GM12878 (cell line): ENCODE results near the gene PRKAG2. TPM values are rescaled to one million over a fixed set of nuclear protein-coding genes. Genes with fewer than 3 reads are reported as not detected.
"Not testable (repeated sequence)": the region's sequence is repeated elsewhere in the genome, so short reads cannot be mapped to it uniquely, and the experiment has no call there.

Source experiments
- ATAC-seq: fragments of 200-7000 bp; cut with Tn5 transposase; 3 replicates; pipeline ENCODE4 v1.9.1; 2020; ENCODE audit warnings: mild to moderate bottlenecking, moderate library complexity
- BruUV-seq: library from RNA; stranded (reverse); fragments of 400-500 nt; replicated peaks from 2 replicates; lab custom pipeline; 2021; lab: Mats Ljungman, UMichigan
- CTCF ChIA-PET: fragments of 300-600 bp; sonication (Branson Sonifier 250); formaldehyde crosslinking; extraction: SDS; loops from one replicate; lab custom pipeline; 2021; ENCODE audit warnings: inconsistent platforms; lab: Yijun Ruan, JAX
- POLR2A ChIA-PET: fragments of 350-600 bp; formaldehyde crosslinking; extraction: SDS; loops from one replicate; lab custom pipeline; 2021; ENCODE audit warnings: inconsistent platforms; lab: Charles Lee
- RAD21 ChIA-PET: fragments of 300-600 bp; sonication (Branson Sonifier 250); formaldehyde crosslinking; loops from one replicate; lab custom pipeline; 2023; ENCODE audit warnings: antibody characterized with exemption; ENCODE audit not compliant: unreplicated experiment; lab: Charles Lee
- SMC1A ChIA-PET: fragments of 300-600 bp; sonication (Branson Sonifier 250); formaldehyde crosslinking; loops from one replicate; lab custom pipeline; 2023; ENCODE audit not compliant: unreplicated experiment, uncharacterized antibody; lab: Charles Lee
- DNase-seq: peaks from one replicate; pipeline ENCODE4 v3.0.0-alpha.2; 2011; ENCODE audit warnings: low read depth, low spot score
- FAIRE-seq: peaks from 3 replicates; lab custom pipeline; 2011; peaks lifted over from hg19 to GRCh38; lab: Jason Lieb, UNC
- H2AFZ ChIP-seq: 2 replicates; pipeline ENCODE4 v1.6.0; 2011; ENCODE audit warnings: low read depth, low read length, control low read depth; ENCODE audit not compliant: control insufficient read depth
- H3K27ac ChIP-seq: 2 replicates; pipeline ENCODE4 v1.5.1; 2011; ENCODE audit warnings: control low read depth; ENCODE audit not compliant: control insufficient read depth, insufficient read depth
- H3K27me3 ChIP-seq, 2 experiments: replicated peaks in 1 of 2; 2 replicates each; pipeline versions ENCODE4 v1.6.0 to v1.6.1; 2011; ENCODE audit warnings: low read length in 1 of 2; ENCODE audit not compliant: control insufficient read depth in 2 of 2, insufficient read depth in 2 of 2
- H3K36me3 ChIP-seq, 2 experiments: 2 replicates each; pipeline ENCODE4 v1.5.1; 2011; ENCODE audit warnings: low read length in 1 of 2; ENCODE audit not compliant: control insufficient read depth in 2 of 2, insufficient read depth in 2 of 2
- H3K4me1 ChIP-seq: 2 replicates; pipeline ENCODE4 v1.6.1; 2011; ENCODE audit warnings: mild to moderate bottlenecking, low read length, moderate library complexity, mixed read lengths; ENCODE audit not compliant: control insufficient read depth, insufficient read depth
- H3K4me2 ChIP-seq: 2 replicates; pipeline ENCODE4 v1.6.0; 2011; ENCODE audit warnings: control low read depth; ENCODE audit not compliant: control insufficient read depth, insufficient read depth
- H3K4me3 ChIP-seq: fragments of 200-600 bp; sonication (generic); 2 replicates; pipeline ENCODE4 v1.5.1; 2016
- H3K79me2 ChIP-seq: 2 replicates; pipeline ENCODE4 v1.6.0; 2011; ENCODE audit warnings: low read length; ENCODE audit not compliant: control insufficient read depth, insufficient read depth
- H3K9ac ChIP-seq: 2 replicates; pipeline ENCODE4 v1.8.0; 2011; ENCODE audit warnings: low read length, control low read depth, mixed read lengths; ENCODE audit not compliant: control insufficient read depth, insufficient read depth
- H3K9me3 ChIP-seq: replicated peaks from 3 replicates; pipeline ENCODE4 v1.5.1; 2011; ENCODE audit warnings: mild to moderate bottlenecking, low read length; ENCODE audit not compliant: control insufficient read depth, insufficient read depth
- H4K20me1 ChIP-seq: 2 replicates; pipeline ENCODE4 v1.6.0; 2011; ENCODE audit not compliant: control insufficient read depth, insufficient read depth
- CHD1 ChIP-seq: IDR thresholded peaks from 2 replicates; pipeline ENCODE4 v1.6.1; 2012; ENCODE audit warnings: low read depth, low read length, improper control_type of control experiment
- SKIL ChIP-seq: fragments of 450-650 bp; IDR thresholded peaks from 2 replicates; pipeline ENCODE4 v1.6.1; 2017; ENCODE audit warnings: mild to moderate bottlenecking, low read depth, inconsistent platforms; ENCODE audit not compliant: poor library complexity, severe bottlenecking
- USF1 ChIP-seq: IDR thresholded peaks from 2 replicates; pipeline ENCODE4 v1.6.1; 2011; ENCODE audit warnings: borderline replicate concordance, low read depth, mild to moderate bottlenecking, moderate library complexity, mixed read lengths, low read length; ENCODE audit not compliant: insufficient read depth; ENCODE audit errors: extremely low read length
- WGBS: methylation state at CpG from one replicate; pipeline ENCODE4 v1.1.6; 2016; ENCODE audit warnings: low lambda C conversion rate; ENCODE audit not compliant: insufficient replicate concordance, insufficient coverage; ENCODE audit errors: missing lambda C conversion rate; 5-methylcytosine and 5-hydroxymethylcytosine counted together
- in situ Hi-C: fragments of 300-500 bp; cut with MboI; formaldehyde crosslinking; loops from 9 replicates; pipeline ENCODE4 v1.14.3; 2018; ENCODE audit warnings: mixed read lengths
- intact Hi-C: fragments of 100-400 bp; cut with micrococcal nuclease; formaldehyde crosslinking; loops from one replicate; pipeline ENCODE4 v1.14.2; 2022; ENCODE audit not compliant: unreplicated experiment
- polyA plus RNA-seq, 11 experiments: library from polyadenylated mRNA; depleted of rRNA in 4 of 11; unstranded in 6 of 11; stranded (reverse) in 5 of 11; fragments of >200 nt; fragmentation: Nextera tagmentation in 4 of 11; fragmentation: Illumina TruSeq in 1 of 11; extraction: Ambion mirVana in 4 of 11; extraction: Trizol in 1 of 11; gene quantifications; 1 replicate in 1 of 11; 2 replicates in 10 of 11; pipeline versions ENCODE4 v1.2.1 to v1.2.3, GENCODE V29; 2011 to 2016; ENCODE audit warnings: inconsistent platforms in 2 of 11, missing spikeins in 2 of 11, low read depth in 1 of 11
- total RNA-seq, 4 experiments: library from RNA; depleted of rRNA in 3 of 4; stranded (reverse); fragments of >200 nt in 3 of 4; fragmentation: Illumina TruSeq in 1 of 4; extraction: Trizol in 1 of 4; gene quantifications; 2 replicates each; pipeline versions ENCODE4 v1.2.1 to v1.2.3, GENCODE V29; 2013 to 2021

Gene PRKAG2
- total and polyA plus RNA-seq, 10 of the 15 experiments (the other 5 are each of a cell fraction or from before 2014, with no cell fraction given), result 3.4 to 8.9 (median 6.8) TPM

- TF ChIP-seq USF1 (no peak), SKIL (no peak), CHD1 (no peak)
Measured at GRCh38 chr7:151914051-151914450, 37.1 kb upstream of the PRKAG2 start (continued).

GRCh38 chr7:151910655-151911054 lies 33.7 kb upstream of the PRKAG2 start:
- H4K20me1 ChIP-seq, H3K4me3 ChIP-seq, SMC1A ChIA-PET, H3K4me2 ChIP-seq, H3K9me3 ChIP-seq, H3K27ac ChIP-seq, ATAC-seq, H3K36me3 ChIP-seq, CTCF ChIA-PET, H3K27me3 ChIP-seq, H2AFZ ChIP-seq, H3K9ac ChIP-seq, RAD21 ChIA-PET, H3K79me2 ChIP-seq, H3K4me1 ChIP-seq, POLR2A ChIA-PET, intact Hi-C loops, FAIRE-seq, BruUV-seq, DNase-seq, in situ Hi-C loops: not testable (repeated sequence)
- WGBS, result 18% methylated on average over 3 of the region's 3 CpGs

- DNase-seq, SMC1A ChIA-PET, intact Hi-C loops, RAD21 ChIA-PET, H4K20me1 ChIP-seq, H3K4me2 ChIP-seq, in situ Hi-C loops, ATAC-seq, H3K9ac ChIP-seq, FAIRE-seq, H3K4me1 ChIP-seq, BruUV-seq, H2AFZ ChIP-seq, H3K27ac ChIP-seq, POLR2A ChIA-PET, H3K27me3 ChIP-seq, CTCF ChIA-PET, H3K9me3 ChIP-seq, H3K79me2 ChIP-seq, H3K4me3 ChIP-seq, H3K36me3 ChIP-seq: not testable (repeated sequence)
- 45% methylated on average over 3 of the region's 3 CpGs for WGBS
Measured at GRCh38 chr7:151907115-151907514, 30.2 kb upstream of the PRKAG2 start.
